Sigmoid colon (tissue), 7 donors: ENCODE data around the gene ZNF684. TPM values are rescaled to one million over a fixed set of nuclear protein-coding genes. Genes with fewer than 3 reads are reported as not detected.

Source experiments
- DNase-seq: peaks from one replicate; pipeline ENCODE4 v3.0.0-alpha.2; 2019
- H3K27ac ChIP-seq, 4 donors: fragments of 200-600 bp; sonication (generic); one replicate each; pipeline ENCODE4 v1.5.1; 2016 to 2019; ENCODE audit warnings: mild to moderate bottlenecking in 1 of 4
- H3K27me3 ChIP-seq, 3 donors: fragments of 200-600 bp; sonication (generic); one replicate each; pipeline ENCODE4 v1.5.1; 2019; ENCODE audit warnings: mild to moderate bottlenecking in 1 of 3
- H3K36me3 ChIP-seq, 4 donors: fragments of 200-600 bp; sonication (generic); one replicate each; pipeline ENCODE4 v1.5.1; 2016 to 2019
- H3K4me1 ChIP-seq, 4 donors: fragments of 200-600 bp; sonication (generic); one replicate each; pipeline ENCODE4 v1.5.1; 2017 to 2019
- H3K4me3 ChIP-seq, 4 donors: fragments of 200-600 bp; sonication (generic); one replicate each; pipeline ENCODE4 v1.5.1; 2017 to 2019; ENCODE audit warnings: mild to moderate bottlenecking in 2 of 4, moderate library complexity in 1 of 4
- H3K9me3 ChIP-seq, 4 donors: fragments of 200-600 bp in 3 of 4; sonication (generic) in 3 of 4; one replicate each; pipeline versions ENCODE4 v1.5.1 to v1.6.1; 2013 to 2019
- EP300 ChIP-seq, 4 donors: sonication (generic); formaldehyde crosslinking; IDR thresholded peaks; one replicate each; pipeline ENCODE4 v1.6.1; 2017; ENCODE audit warnings: antibody characterized with exemption in 4 of 4
- POLR2A ChIP-seq, 2 donors: fragments of 450-650 bp; IDR thresholded peaks; one replicate each; pipeline ENCODE4 v1.6.1; 2016; ENCODE audit warnings: antibody characterized with exemption in 2 of 2, mild to moderate bottlenecking in 2 of 2, moderate library complexity in 2 of 2
- POLR2AphosphoS5 ChIP-seq, 4 donors: sonication (generic); formaldehyde crosslinking; IDR thresholded peaks; one replicate each; pipeline ENCODE4 v1.6.1; 2017; ENCODE audit warnings: antibody characterized with exemption in 4 of 4
- WGBS, 2 donors: extraction: QIAGEN DNeasy Blood & Tissue Kit; methylation state at CpG; one replicate each; pipeline ENCODE4 v1.1.7; 2013; 5-methylcytosine and 5-hydroxymethylcytosine counted together
- intact Hi-C: fragments of 100-400 bp; cut with DNase I; formaldehyde crosslinking; loops from one replicate; pipeline ENCODE4 v1.15.1; 2023
- polyA plus RNA-seq, 3 donors: library from polyadenylated mRNA; stranded (reverse); fragments of 200-250 nt; gene quantifications; one replicate each; pipeline ENCODE4 v1.2.3, GENCODE V29; 2013
- small RNA-seq, 3 donors: library from RNA; depleted of rRNA; stranded (forward); fragments of <200 nt; gene quantifications; one replicate each; pipeline ENCODE3, GENCODE V24; 2016
- total RNA-seq, 4 donors: library from RNA; depleted of rRNA; stranded (reverse); fragments of >200 nt; gene quantifications; one replicate each; pipeline ENCODE4 v1.1.0, GENCODE V29; 2016
- TF ChIP-seq, protein P1 (sequence below), 4 experiments: fragments of 450-650 bp in 3 of 4; fragments of 200-600 bp in 1 of 4; IDR thresholded peaks; one replicate each; pipeline ENCODE4 v1.5.1; 2016 to 2019; ENCODE audit warnings: antibody characterized with exemption in 4 of 4, mild to moderate bottlenecking in 3 of 4, moderate library complexity in 2 of 4
- donor health status: healthy with polysubstance abuse.
- donor health status: Bipolar disorder and iron deficiency.
- donor health status: healthy.

Gene ZNF684
- total and polyA plus RNA-seq, 7 donors: 2.2 to 6.1 (median 4.9) TPM

- H3K4me3 ChIP-seq: no peak overlapping the region
- no peak overlapping the region for H3K27ac ChIP-seq
- H3K9me3 ChIP-seq: no peaks in the 10 kb centered on the region
- no peaks in the 10 kb centered on the region for H3K4me1 ChIP-seq
- intact Hi-C loops: no loop called here
- TF ChIP-seq POLR2AphosphoS5 (IDR thresholded peaks at IDR 0.05) (no peak), EP300 (IDR thresholded peaks at IDR 0.05) (no peak), POLR2A (IDR thresholded peaks at IDR 0.05) (no peak)
- TF ChIP-seq, protein P1, sequence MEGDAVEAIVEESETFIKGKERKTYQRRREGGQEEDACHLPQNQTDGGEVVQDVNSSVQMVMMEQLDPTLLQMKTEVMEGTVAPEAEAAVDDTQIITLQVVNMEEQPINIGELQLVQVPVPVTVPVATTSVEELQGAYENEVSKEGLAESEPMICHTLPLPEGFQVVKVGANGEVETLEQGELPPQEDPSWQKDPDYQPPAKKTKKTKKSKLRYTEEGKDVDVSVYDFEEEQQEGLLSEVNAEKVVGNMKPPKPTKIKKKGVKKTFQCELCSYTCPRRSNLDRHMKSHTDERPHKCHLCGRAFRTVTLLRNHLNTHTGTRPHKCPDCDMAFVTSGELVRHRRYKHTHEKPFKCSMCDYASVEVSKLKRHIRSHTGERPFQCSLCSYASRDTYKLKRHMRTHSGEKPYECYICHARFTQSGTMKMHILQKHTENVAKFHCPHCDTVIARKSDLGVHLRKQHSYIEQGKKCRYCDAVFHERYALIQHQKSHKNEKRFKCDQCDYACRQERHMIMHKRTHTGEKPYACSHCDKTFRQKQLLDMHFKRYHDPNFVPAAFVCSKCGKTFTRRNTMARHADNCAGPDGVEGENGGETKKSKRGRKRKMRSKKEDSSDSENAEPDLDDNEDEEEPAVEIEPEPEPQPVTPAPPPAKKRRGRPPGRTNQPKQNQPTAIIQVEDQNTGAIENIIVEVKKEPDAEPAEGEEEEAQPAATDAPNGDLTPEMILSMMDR (IDR thresholded peaks at IDR 0.05): no peak
- no peak for DNase-seq
- 56 to 61% methylated on average over 3 of the region's 3 CpGs for whole genome bisulfite sequencing, 2 donors
- H3K36me3 ChIP-seq: no peaks in the 10 kb centered on the region
- no peaks in the 10 kb centered on the region for H3K27me3 ChIP-seq
Measured at GRCh38 chr1:40594187-40594531, 62.7 kb downstream of the ZNF684 start.

DNA sequence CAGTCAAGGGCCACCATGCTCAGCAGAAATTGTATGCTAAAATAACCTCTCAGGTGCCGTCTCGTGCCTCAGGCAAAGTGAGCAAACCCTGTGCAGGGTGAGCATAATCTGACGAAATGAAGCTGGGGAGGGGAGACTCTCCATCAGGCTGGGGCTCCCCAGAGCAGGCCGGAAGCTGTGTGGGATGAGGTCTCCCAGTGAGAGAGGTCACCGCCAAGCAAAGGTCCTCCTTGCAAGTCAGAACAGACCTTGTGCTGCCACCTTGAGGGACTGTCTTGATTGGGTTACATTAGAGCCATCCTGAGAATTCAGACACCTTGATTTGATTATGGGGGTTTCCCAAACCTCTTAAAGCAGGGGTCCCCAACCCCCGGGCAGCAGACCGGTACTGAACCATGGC lies 64.2 kb downstream of the ZNF684 start:
- Histone ChIP-seq H3K27me3 (no peaks in the 10 kb centered on the region), H3K9me3 (no peaks in the 10 kb centered on the region), H3K36me3 (no peaks in the 10 kb centered on the region), H3K27ac (no peak overlapping the region), H3K4me3 (no peak overlapping the region), H3K4me1 (no peaks in the 10 kb centered on the region)
- no peak for TF ChIP-seq EP300 (IDR thresholded peaks at IDR 0.05)
- TF ChIP-seq POLR2A (IDR thresholded peaks at IDR 0.05): no peak
- TF ChIP-seq POLR2AphosphoS5 (IDR thresholded peaks at IDR 0.05): no peak
- TF ChIP-seq, protein P1 (IDR thresholded peaks at IDR 0.05): no peak
- WGBS, 2 donors: 87 to 90% methylated on average over 7 of the region's 7 CpGs
- no peak for DNase-seq
- intact Hi-C loops: no loop called here

Small RNA genes within 50 kb of the gene (small RNA-seq; reads per million reads assigned to genes)
- gene AL356379.1: 0 reads per million in 3 donors

Other genes with a start within 250 kb of the ZNF684 start
- gene COL9A2, start 214.4 kb upstream of the ZNF684 start, total RNA-seq: 1 to 10 TPM in 3 of 4 donors, under 1 TPM in 1; 0.99 to 3.6 (median 1.3) TPM
- 10 to 100 TPM in 1 of 3 donors, 1 to 10 TPM in 2; 1.2 to 19.6 (median 2.4) TPM for gene COL9A2, start 214.4 kb upstream of the ZNF684 start, polyA plus RNA-seq
- gene SMAP2, start 157.9 kb upstream of the ZNF684 start, total RNA-seq: 10 to 100 TPM; 20.5 to 28.5 (median 25.5) TPM
- 100 to 1,000 TPM in 1 of 3 donors, 10 to 100 TPM in 2; 22.8 to 113 (median 24.3) TPM for gene SMAP2, start 157.9 kb upstream of the ZNF684 start, polyA plus RNA-seq
- under 1 TPM; 0.14 to 0.99 (median 0.63) TPM for gene ZFP69B, start 81.2 kb upstream of the ZNF684 start, total RNA-seq
- 1 to 10 TPM in 2 of 3 donors, not detected in 1; 1.2 to 1.8 TPM for gene ZFP69B, start 81.2 kb upstream of the ZNF684 start, polyA plus RNA-seq
- 1 to 10 TPM; 2.3 to 7.2 (median 3.7) TPM for gene ZFP69, start 54.3 kb upstream of the ZNF684 start, total RNA-seq
- gene ZFP69, start 54.3 kb upstream of the ZNF684 start, polyA plus RNA-seq: 1 to 10 TPM in 2 of 3 donors, under 1 TPM in 1; 0.92 to 2.5 (median 1.8) TPM
- 1 to 10 TPM; 5.4 to 8.6 (median 7.7) TPM for gene EXO5, start 22.9 kb upstream of the ZNF684 start, total RNA-seq
- gene EXO5, start 22.9 kb upstream of the ZNF684 start, polyA plus RNA-seq: 1 to 10 TPM; 1.2 to 6.9 (median 6.5) TPM
- 1 to 10 TPM; 4.3 to 9.7 (median 5.7) TPM for gene RIMS3, start 134.0 kb downstream of the ZNF684 start, total RNA-seq
- 10 to 100 TPM in 1 of 3 donors, 1 to 10 TPM in 2; 1.2 to 13.7 (median 6.7) TPM for gene RIMS3, start 134.0 kb downstream of the ZNF684 start, polyA plus RNA-seq
- gene NFYC, start 160.1 kb downstream of the ZNF684 start, total RNA-seq: 10 to 100 TPM; 38.0 to 53.5 (median 42.1) TPM
- 10 to 100 TPM; 39.0 to 42.9 (median 41.8) TPM for gene NFYC, start 160.1 kb downstream of the ZNF684 start, polyA plus RNA-seq